CD4-positive, alpha-beta T cell (primary cell): Measurements from ENCODE around the gene NT5DC3. TPM values are rescaled to one million over a fixed set of nuclear protein-coding genes. Genes with fewer than 3 reads are reported as not detected.

ENCODE experiments used
- ATAC-seq: fragments of 200-7000 bp; cut with Tn5 transposase; one replicate; pipeline ENCODE4 v1.10.0; 2022; ENCODE audit warnings: mild to moderate bottlenecking; ENCODE audit not compliant: poor library complexity
- CTCF ChIA-PET: fragments of 350-600 bp; sonication (Branson Sonifier 250); formaldehyde crosslinking; loops from one replicate; lab custom pipeline; 2021; ENCODE audit warnings: antibody characterized with exemption, inconsistent platforms; lab: Charles Lee
- POLR2A ChIA-PET: fragments of 350-600 bp; sonication (Branson Sonifier 250); formaldehyde crosslinking; loops from one replicate; lab custom pipeline; 2021; ENCODE audit warnings: antibody characterized with exemption, inconsistent platforms; lab: Charles Lee
- DNase-seq, 14 experiments: peaks; one replicate each; pipeline ENCODE4 v3.0.0-alpha.2; 2013 to 2020; ENCODE audit warnings: mixed read lengths in 2 of 14
- H3K27ac ChIP-seq, 2 donors: one replicate each; pipeline versions ENCODE4 v1.5.1 to v1.7.0; 2013; ENCODE audit warnings: low read length in 2 of 2, low read depth in 1 of 2, mild to moderate bottlenecking in 1 of 2
- H3K27me3 ChIP-seq, 2 experiments: 1 replicate in 1 of 2; 2 replicates in 1 of 2; pipeline versions ENCODE4 v1.6.1 to v1.7.0; 2013; ENCODE audit warnings: low read length in 2 of 2, control low read depth in 1 of 2, mild to moderate bottlenecking in 1 of 2, moderate library complexity in 1 of 2; ENCODE audit not compliant: insufficient read depth in 2 of 2, control insufficient read depth in 1 of 2
- H3K36me3 ChIP-seq: one replicate; pipeline ENCODE4 v1.6.1; 2013; ENCODE audit warnings: low read length, control low read depth; ENCODE audit not compliant: insufficient read depth
- H3K4me1 ChIP-seq: one replicate; pipeline ENCODE4 v1.6.1; 2013; ENCODE audit warnings: low read length, control low read depth; ENCODE audit not compliant: insufficient read depth
- H3K4me3 ChIP-seq: one replicate; pipeline ENCODE4 v1.5.1; 2013; ENCODE audit warnings: mild to moderate bottlenecking, low read length, moderate library complexity
- H3K9me3 ChIP-seq, 2 experiments: 1 replicate in 1 of 2; 2 replicates in 1 of 2; pipeline versions ENCODE4 v1.6.1 to v1.7.0; 2013; ENCODE audit warnings: low read length in 2 of 2, mild to moderate bottlenecking in 2 of 2, control low read depth in 1 of 2, moderate library complexity in 1 of 2; ENCODE audit not compliant: control insufficient read depth in 1 of 2, insufficient read depth in 1 of 2
- H3K27ac Mint-ChIP-seq: one replicate; pipeline ENCODE4 v1.8.0; 2020; ENCODE audit warnings: mixed read lengths
- H3K27me3 Mint-ChIP-seq: one replicate; pipeline ENCODE4 v1.8.0; 2021; ENCODE audit warnings: mixed read lengths
- H3K36me3 Mint-ChIP-seq: one replicate; pipeline ENCODE4 v1.8.0; 2021; ENCODE audit warnings: low read depth, mixed read lengths
- H3K4me1 Mint-ChIP-seq: one replicate; pipeline ENCODE4 v1.8.0; 2021; ENCODE audit warnings: low read depth, mixed read lengths
- H3K4me3 Mint-ChIP-seq: one replicate; pipeline ENCODE4 v1.8.0; 2020; ENCODE audit warnings: mild to moderate bottlenecking, mixed read lengths
- H3K9me3 Mint-ChIP-seq: one replicate; pipeline ENCODE4 v1.8.0; 2020; ENCODE audit warnings: mixed read lengths
- CTCF ChIP-seq: fragments of 200-600 bp; IDR thresholded peaks from one replicate; pipeline ENCODE4 v1.8.0; 2022; ENCODE audit warnings: antibody characterized with exemption, mild to moderate bottlenecking
- intact Hi-C, 2 experiments: fragments of 100-400 bp; cut with DNase I in 1 of 2; cut with micrococcal nuclease in 1 of 2; formaldehyde crosslinking; loops; one replicate each; pipeline versions ENCODE4 v1.15.1 to v1.9.0; 2023 to 2025; cut with DNase I, micrococcal nuclease
- total RNA-seq, 174 experiments: library from RNA in 2 of 174; stranded (reverse) in 2 of 174; gene quantifications; one replicate each; pipeline ENCODE4 v1.2.3 and lab custom pipeline; 2021 to 2026

Gene NT5DC3
- total RNA-seq, 2 experiments from 2014 or later: 3.5 to 4.0 TPM

GRCh38 chr12:103832048-103832997 is 8.7 kb downstream of the NT5DC3 start:
- no peak overlapping the region for H3K27ac Mint-ChIP-seq
- ChIA-PET POLR2A (interaction anchor here (0.8 kb wide), 1 partner anchor 9 kb away, joined by 3 read pairs; the partner anchor contains the start of gene NT5DC3), CTCF (no interaction called here)
- no peaks in the 10 kb centered on the region for H3K9me3 Mint-ChIP-seq
- H3K4me1 Mint-ChIP-seq: peaks cover 3% of the 10 kb centered on the region
- intact Hi-C loops: no loop called here
- Histone ChIP-seq H3K27me3 (no peaks in the 10 kb centered on the region), H3K4me3 (no peak overlapping the region), H3K27ac (no peak overlapping the region), H3K4me1 (no peaks in the 10 kb centered on the region), H3K36me3 (no peaks in the 10 kb centered on the region), H3K9me3 (no peaks in the 10 kb centered on the region)
- TF ChIP-seq CTCF: no peak
- ATAC-seq (no peak), DNase-seq (no peak)
- no peak overlapping the region for H3K4me3 Mint-ChIP-seq
- H3K27me3 Mint-ChIP-seq: no peaks in the 10 kb centered on the region
- H3K36me3 Mint-ChIP-seq: no peaks in the 10 kb centered on the region

- TF ChIP-seq CTCF: no peak
- H3K9me3 ChIP-seq: no peaks in the 10 kb centered on the region
- intact Hi-C loops: no loop called here
- ChIA-PET CTCF (no interaction called here), POLR2A (no interaction called here)
- ATAC-seq: no peak
- H3K4me3 ChIP-seq: no peak overlapping the region
- DNase-seq: no peak
- H3K27me3 Mint-ChIP-seq: no peaks in the 10 kb centered on the region
- H3K36me3 ChIP-seq: no peaks in the 10 kb centered on the region
- no peaks in the 10 kb centered on the region for H3K4me1 ChIP-seq
- H3K4me3 Mint-ChIP-seq: no peak overlapping the region
- H3K9me3 Mint-ChIP-seq: no peaks in the 10 kb centered on the region
- no peaks in the 10 kb centered on the region for H3K27me3 ChIP-seq
- peaks cover 3% of the 10 kb centered on the region for H3K4me1 Mint-ChIP-seq
- H3K36me3 Mint-ChIP-seq: no peaks in the 10 kb centered on the region
- H3K27ac ChIP-seq: no peak overlapping the region
- H3K27ac Mint-ChIP-seq: no peak overlapping the region
These were observed 10.2 kb downstream of the NT5DC3 start for GRCh38 chr12:103830730-103831320.

- DNase-seq (no peak), ATAC-seq (no peak)
- CTCF ChIA-PET: no interaction called here
- Histone ChIP-seq H3K4me3 (no peak overlapping the region), H3K4me1 (no peaks in the 10 kb centered on the region), H3K27me3 (no peaks in the 10 kb centered on the region), H3K27ac (no peak overlapping the region), H3K9me3 (no peaks in the 10 kb centered on the region), H3K36me3 (no peaks in the 10 kb centered on the region)
- Mint-ChIP-seq H3K9me3 (no peaks in the 10 kb centered on the region), H3K36me3 (no peaks in the 10 kb centered on the region), H3K4me3 (no peak overlapping the region), H3K27me3 (no peaks in the 10 kb centered on the region), H3K4me1 (peaks cover 3% of the 10 kb centered on the region), H3K27ac (no peak overlapping the region)
- intact Hi-C loops: no loop called here
- TF ChIP-seq CTCF: no peak
- POLR2A ChIA-PET: no interaction called here
These were observed 10.9 kb downstream of the NT5DC3 start for GRCh38 chr12:103830025-103830725.
